Activated gamma-delta T cell treated with anti-CD3 and anti-CD28 coated beads, Interleukin-2, amount 50 U/mL, for 16 hours (primary cell): ENCODE results near the gene GNA12.

ENCODE experiments used
- DNase-seq: peaks from one replicate; pipeline ENCODE4 v3.0.0-alpha.2; 2020; ENCODE audit warnings: low read depth

Gene GNA12

GRCh38 chr7:2838451-2838850 is 5.7 kb downstream of the GNA12 start:
- no peak for DNase-seq

- DNase-seq: no peak
Measured at GRCh38 chr7:2837496-2837895, 6.6 kb downstream of the GNA12 start.

GRCh38 chr7:2834748-2835441 is 9.2 kb downstream of the GNA12 start:
- no peak for DNase-seq

- DNase-seq: no peak
Measured at GRCh38 chr7:2833083-2833910, 10.8 kb downstream of the GNA12 start.

GRCh38 chr7:2832461-2832860 is 11.6 kb downstream of the GNA12 start:
- no peak for DNase-seq

- no peak for DNase-seq
Measured at GRCh38 chr7:2830609-2831376, 13.3 kb downstream of the GNA12 start.

- no peak for DNase-seq
Measured at GRCh38 chr7:2829040-2829439, 15.1 kb downstream of the GNA12 start.

- no peak for DNase-seq
Measured at GRCh38 chr7:2826771-2827170, 17.3 kb downstream of the GNA12 start.

GRCh38 chr7:2825559-2826227 is 18.4 kb downstream of the GNA12 start:
- no peak for DNase-seq

GRCh38 chr7:2824678-2825461 is 19.2 kb downstream of the GNA12 start:
- no peak for DNase-seq

GRCh38 chr7:2824026-2824677 is 20.0 kb downstream of the GNA12 start:
- DNase-seq: no peak

GRCh38 chr7:2823130-2823529 is 21.0 kb downstream of the GNA12 start:
- no peak for DNase-seq

- no peak for DNase-seq
Measured at GRCh38 chr7:2821842-2822507, 22.1 kb downstream of the GNA12 start.

- no peak for DNase-seq
Measured at GRCh38 chr7:2821161-2821841, 22.8 kb downstream of the GNA12 start.

- DNase-seq: no peak
Measured at GRCh38 chr7:2820508-2820934, 23.6 kb downstream of the GNA12 start.

GRCh38 chr7:2819954-2820397 is 24.1 kb downstream of the GNA12 start:
- DNase-seq: no peak

- no peak for DNase-seq
Measured at GRCh38 chr7:2819161-2819953, 24.8 kb downstream of the GNA12 start.

GRCh38 chr7:2818653-2819052 is 25.5 kb downstream of the GNA12 start:
- DNase-seq: no peak

- no peak for DNase-seq
Measured at GRCh38 chr7:2818121-2818520, 26.0 kb downstream of the GNA12 start.
